VCaP (cell line): ENCODE results near the gene OSBPL3.
A peak's percentile ranks its signal among the peaks of the same experiment; 100 is the strongest.

Experiments used
- H3K27ac ChIP-seq: fragments of 450-650 bp; 2 replicates; pipeline ENCODE4 v1.5.1; 2017
- TF ChIP-seq, protein P1 (sequence below): fragments of 450-650 bp; conservative IDR thresholded peaks from 2 replicates; pipeline ENCODE4 v1.5.1; 2017; ENCODE audit warnings: mild to moderate bottlenecking, moderate library complexity

Gene OSBPL3

DNA sequence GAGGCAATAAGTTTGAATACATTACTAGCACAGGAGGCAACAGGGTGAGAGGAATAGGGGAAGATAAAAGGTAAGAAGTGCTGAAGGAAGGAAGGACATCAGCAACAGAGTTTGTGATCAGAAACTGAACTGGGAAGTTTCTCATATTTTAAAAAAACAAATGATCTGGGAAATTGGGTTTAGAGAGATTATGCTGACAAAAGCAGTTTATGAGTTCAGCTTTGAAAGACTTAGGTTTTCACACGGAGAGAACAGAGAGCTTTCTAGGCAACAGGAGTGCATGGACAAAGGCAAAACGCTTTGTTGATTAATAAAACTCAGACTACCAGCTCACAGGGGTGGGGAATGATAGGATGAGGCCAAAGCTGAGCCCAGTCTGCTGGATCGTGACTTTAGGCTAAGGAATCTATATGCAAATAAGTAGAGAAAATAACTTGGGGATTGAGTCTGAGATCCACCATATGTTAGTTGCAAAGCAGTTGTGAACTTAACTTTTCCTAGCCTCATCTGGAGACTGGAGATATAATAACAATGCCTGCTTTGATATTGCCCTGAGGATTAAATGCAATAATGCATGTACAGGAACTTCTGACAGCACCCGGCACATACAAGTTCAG lies 4.2 kb downstream of the OSBPL3 start:
- no peak overlapping the region for H3K27ac ChIP-seq
- TF ChIP-seq, protein P1, sequence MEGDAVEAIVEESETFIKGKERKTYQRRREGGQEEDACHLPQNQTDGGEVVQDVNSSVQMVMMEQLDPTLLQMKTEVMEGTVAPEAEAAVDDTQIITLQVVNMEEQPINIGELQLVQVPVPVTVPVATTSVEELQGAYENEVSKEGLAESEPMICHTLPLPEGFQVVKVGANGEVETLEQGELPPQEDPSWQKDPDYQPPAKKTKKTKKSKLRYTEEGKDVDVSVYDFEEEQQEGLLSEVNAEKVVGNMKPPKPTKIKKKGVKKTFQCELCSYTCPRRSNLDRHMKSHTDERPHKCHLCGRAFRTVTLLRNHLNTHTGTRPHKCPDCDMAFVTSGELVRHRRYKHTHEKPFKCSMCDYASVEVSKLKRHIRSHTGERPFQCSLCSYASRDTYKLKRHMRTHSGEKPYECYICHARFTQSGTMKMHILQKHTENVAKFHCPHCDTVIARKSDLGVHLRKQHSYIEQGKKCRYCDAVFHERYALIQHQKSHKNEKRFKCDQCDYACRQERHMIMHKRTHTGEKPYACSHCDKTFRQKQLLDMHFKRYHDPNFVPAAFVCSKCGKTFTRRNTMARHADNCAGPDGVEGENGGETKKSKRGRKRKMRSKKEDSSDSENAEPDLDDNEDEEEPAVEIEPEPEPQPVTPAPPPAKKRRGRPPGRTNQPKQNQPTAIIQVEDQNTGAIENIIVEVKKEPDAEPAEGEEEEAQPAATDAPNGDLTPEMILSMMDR = no peak

DNA sequence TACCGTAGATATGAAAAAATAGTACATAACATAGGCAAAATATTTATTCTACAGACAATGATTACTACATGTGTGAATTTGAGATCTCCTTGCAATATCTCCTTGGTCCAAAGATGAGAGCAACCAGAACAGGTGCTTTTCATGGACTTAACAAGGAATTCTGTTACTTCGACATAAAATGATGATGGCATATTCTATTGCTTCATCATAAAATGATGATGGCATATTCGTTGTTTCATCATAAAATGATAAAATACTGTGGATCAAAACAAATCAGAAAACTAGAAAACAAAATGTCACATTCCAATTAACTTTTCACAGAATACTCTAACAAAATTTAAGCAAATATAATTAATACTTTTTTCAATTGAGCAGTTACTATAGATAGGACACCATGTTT lies 4.8 kb downstream of the OSBPL3 start:
- TF ChIP-seq, protein P1 = no peak
- H3K27ac ChIP-seq = no peak overlapping the region

DNA sequence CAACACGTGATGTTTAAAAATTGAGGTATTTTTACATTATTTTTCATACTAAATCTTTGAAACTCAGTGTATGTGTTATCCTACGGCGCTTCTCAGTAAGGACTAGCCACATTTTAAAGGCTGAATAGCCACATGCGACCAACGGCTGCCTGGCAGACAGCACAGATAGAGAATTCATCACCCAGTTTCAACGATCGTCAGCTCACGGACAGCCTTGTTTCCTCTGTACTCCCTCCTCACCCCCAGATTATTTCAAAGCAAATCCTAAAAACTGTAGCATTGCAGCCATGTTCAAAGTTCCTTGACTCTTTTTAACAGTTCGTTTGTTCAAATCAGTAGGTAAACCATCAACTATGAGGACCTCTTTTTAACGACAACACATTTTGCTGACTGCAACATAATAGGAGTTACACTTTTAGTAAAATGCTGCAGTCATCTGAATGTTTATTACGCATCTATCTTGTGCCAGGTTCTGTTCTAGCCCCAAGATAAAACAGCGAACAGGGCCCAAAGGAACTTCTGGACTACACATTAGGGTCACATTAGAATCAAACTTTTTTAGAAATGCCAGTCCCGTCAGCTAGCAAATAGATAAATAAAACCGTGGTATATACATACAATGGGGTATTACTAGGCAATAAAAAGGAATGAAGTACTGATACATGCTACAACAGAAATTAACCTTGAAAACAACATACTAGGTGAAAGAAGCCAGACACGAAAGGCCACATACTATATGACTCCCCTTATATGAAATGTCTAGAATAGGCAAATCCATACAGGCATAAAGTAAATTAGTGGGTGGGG lies 5.7 kb downstream of the OSBPL3 start:
- TF ChIP-seq, protein P1 = no peak
- H3K27ac ChIP-seq = no peak overlapping the region

DNA sequence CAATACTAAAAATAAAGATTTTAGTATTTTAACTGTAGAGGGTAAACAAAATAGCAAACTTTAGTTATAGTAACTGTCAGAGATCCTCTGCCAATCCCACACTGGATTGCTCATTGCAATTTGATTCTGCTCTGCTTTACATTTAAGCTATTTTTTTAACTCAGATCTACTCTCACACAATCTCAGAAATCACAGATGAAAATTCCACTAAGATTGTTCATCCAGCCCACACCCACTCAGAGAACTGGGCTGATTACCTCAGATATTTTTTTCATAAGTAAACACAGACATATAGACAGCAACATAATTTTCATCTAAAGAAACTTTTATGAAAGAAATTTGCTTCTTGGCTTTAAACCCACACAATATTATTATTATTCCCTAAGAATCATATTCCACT lies 7.0 kb downstream of the OSBPL3 start:
- H3K27ac ChIP-seq = no peak overlapping the region
- TF ChIP-seq, protein P1 = no peak

DNA sequence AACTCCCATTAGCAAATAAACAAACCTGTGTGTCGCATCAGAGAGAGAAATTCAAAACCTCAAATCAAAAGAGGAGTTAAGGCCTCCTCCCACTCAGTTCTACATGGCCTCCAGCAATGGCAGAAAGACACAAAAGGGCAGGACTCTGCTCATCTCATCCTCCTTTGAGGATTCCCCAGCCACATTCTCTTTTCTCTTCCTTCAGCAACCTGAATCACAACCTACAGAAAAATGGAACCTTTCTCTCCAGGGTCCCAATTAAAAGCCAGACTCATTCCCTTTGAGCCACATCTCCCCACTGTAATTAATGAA lies 7.9 kb downstream of the OSBPL3 start:
- TF ChIP-seq, protein P1 = no peak
- peak overlapping the region; percentile 69 for H3K27ac ChIP-seq

DNA sequence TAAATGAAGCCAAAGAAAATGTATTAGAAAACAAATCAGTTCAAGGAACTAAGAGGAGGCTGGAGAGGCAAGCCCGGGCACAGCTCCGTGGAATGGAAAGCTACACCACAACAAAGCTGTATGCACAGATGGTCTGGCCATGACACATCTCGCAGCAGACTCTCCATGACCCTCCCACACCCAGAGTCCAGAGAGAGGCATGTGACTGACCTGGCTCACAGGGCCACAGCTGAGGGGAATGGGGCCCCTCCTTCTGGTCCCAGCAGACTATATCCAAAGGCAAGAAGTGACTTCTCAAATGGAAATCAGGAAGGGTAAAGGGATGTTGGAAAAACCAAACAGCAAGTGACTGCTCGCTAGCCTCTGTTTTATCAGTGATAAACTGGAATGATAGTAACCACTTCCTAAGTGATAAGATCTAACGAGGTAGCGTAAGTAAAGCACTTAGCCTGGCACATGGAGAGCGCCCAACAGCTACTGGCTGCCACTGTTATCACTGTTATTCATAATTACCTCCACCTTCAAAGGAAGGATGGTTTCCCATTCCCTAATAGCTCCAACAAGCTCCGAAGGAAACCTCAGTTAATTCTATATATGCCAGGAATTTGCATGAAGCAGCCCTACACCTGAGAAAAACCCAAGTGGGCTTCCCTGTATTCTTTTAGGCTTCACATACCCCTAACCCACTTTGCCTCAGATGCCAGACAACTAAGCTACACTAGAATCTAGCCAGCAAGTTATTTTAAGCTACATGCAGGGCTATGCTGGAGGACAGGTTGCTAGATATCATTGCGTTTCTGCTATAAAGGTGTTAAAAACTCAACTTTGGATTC lies 8.4 kb downstream of the OSBPL3 start:
- TF ChIP-seq, protein P1 = no peak
- peak overlapping the region; percentile 69 for H3K27ac ChIP-seq

DNA sequence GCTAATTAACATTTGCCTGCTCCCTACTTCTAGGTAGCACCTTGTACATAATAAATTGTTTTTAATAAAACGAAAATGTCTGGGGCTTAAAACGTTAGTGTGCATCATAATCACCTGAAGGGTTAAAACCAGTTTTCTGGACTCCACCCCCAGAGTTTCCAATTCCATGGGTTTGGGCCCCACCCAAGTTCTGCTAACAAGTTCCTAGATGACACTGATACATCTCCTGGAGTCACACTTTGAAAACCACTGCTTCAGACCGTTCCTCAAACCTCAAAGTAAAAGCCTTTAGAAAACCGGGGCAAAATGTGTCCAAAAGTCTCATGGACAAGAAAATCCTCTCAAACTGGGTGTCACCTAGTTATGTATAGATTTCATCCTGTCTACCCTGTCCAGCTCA lies 9.3 kb downstream of the OSBPL3 start:
- TF ChIP-seq, protein P1 = no peak
- H3K27ac ChIP-seq = peak overlapping the region; percentile 69
